ENCODE measurements around the gene NHEJ1.

Gene NHEJ1

DNA sequence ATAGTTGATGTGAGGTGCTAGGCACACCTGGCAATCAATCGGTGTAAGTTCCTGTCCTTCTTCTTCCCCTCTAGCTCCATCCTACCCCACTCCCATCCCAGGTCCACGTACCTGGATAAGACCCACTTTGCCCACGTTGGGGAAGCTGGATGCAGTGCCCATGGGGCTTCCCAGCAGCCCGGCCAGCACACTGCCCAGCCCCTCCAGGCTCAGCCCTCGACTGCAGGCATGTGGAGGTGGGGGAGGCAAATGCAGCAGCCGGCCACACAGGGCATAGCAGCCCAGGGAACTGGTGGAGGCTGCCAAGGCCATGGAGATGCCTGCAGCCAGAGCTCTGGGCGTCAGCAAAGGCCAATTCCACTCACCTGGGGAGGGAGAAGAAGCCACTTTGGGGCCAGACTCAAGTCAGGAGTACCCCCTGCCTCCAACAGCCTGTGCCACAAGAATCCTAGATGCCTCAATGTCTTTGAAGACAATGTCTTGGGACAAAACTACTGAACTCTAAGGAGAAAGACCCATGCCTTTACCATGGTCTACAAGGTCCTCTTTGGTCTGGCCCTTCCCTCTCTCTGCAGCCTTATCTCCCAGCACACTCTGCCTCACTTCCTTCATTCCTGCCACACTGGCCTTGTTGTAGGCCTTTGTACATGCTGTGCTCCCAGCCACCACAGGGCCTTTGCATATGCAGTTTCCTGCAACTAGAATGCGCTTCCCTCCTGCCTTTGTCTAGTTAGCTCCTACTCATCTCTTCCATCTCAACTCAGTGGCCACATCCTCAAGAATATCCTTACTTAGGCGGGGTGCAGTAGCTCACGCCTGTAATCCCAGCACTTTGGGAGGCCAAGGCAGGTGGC, 4.7 kb upstream of the NHEJ1 start:
- DNase-seq (ENCODE audit: low read depth) = no peak

DNA sequence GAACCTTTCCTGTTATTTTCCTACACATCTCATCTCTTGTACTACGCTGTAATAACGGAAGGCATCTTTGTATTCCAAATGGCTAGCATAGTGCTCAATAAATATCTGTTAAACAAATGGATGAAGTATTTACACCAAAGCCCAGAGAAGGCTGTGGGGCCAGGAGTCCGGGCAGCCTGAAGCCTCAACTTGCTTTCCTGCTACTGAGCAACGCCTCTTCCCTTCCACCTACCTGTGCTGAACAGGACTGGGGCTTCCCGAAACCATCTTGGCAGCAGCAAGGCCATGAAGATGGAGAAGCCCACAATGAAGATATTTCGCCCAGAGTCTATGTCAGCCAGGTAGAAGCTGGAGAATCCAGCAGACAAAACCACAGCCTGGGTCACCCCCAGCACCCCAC, 2.5 kb upstream of the NHEJ1 start:
- DNase-seq (ENCODE audit: low read depth) = no peak

DNA sequence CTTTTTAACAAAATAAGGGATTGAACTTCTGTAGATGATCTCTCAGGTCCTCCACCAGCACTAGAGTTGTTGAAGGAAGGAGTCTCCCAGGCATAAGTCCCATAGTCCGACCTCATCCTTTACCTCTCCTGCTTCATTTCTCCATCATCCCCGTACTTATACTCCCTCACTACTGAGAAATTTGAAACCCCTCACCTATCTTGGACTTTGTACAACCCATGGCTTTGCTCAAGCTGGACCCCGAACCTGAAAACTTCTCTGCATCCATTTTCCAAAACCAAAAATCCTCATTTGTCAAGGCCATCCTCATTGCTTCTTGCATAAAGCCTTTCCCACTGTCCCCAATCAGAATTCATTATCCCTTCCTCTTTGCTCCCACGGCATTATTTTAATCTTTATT, 482 bp upstream of the NHEJ1 start:
- no peak for DNase-seq (ENCODE audit: low read depth)

DNA sequence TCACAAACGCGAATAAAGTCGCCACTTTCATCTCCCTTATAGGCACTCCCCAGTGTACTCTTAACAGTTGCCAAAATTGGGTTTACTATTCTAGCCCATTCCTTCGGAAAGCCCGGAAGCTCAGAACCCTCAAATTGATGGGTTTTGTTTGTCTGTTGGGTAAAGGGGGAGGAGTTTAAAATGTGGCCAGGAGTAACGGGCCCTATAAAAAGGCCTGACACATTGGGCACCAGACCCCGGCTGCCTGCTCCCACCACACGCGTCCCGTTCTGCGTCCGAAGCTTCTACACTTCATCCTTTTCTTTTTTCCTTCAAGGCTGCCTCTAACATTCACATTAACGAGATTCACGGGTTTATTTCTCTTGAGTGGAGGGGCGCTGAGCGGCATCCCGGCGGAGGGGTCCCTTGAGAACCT, 837 bp downstream of the NHEJ1 start:
- DNase-seq (ENCODE audit: low read depth) = peak; percentile 17

DNA sequence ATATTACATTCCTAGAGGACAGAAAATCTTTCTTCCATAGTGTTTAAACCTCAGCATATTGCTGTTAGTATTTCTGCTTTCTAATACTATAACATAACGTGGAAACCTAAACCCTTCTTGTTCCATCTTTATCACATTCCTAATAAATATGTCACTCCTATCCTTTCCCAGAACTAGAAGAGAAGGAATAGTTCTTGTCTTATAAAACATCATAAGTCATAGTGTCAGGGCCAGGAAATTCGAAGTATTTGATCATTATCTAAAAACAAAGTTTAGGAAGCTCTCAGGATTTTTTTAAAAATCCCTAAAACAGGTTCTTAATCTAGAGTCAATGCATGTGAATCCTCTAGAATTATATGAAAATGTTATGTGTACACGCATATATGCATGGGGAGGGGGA, 2.0 kb downstream of the NHEJ1 start:
- DNase-seq (ENCODE audit: low read depth) = peak; percentile 26

DNA sequence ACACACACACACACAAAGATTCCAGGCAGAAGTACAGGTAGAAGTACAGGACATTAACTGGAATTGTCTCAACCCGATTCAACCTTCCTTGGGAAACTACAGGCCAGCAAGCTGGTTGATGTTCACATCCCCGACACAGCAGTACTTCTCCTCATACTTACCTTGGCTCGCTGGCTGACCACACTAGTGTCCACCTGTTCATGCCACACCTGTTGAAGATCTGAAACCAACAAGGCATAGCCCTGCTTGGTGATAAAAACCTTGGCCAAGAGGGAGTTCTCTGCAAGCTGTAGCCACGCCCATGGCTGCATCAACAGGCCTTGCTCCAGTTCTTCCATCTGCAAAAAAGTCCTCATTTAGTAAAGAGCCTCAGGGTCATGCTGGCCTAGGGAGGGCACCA, 2.6 kb downstream of the NHEJ1 start:
- DNase-seq (ENCODE audit: low read depth) = no peak

DNA sequence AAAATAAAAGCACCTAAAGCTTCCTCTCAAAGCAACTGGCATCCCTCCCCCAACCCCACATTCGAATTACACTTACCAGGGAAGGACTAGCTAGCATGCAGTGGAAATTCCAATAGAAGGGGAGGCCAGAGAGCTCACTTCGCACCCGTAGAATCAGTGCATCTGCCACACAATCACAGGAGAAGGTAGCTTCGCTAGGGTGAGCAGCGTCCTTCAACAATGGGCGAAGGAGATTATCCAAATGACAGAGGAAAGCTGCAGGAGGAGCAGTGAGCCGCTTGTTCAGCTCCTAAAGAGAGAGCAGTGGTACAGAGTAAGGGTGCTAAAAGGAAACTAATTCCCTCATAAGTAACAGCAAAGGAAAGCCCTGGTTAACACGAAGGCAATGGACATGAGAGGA, 3.2 kb downstream of the NHEJ1 start:
- DNase-seq (ENCODE audit: low read depth) = no peak

DNA sequence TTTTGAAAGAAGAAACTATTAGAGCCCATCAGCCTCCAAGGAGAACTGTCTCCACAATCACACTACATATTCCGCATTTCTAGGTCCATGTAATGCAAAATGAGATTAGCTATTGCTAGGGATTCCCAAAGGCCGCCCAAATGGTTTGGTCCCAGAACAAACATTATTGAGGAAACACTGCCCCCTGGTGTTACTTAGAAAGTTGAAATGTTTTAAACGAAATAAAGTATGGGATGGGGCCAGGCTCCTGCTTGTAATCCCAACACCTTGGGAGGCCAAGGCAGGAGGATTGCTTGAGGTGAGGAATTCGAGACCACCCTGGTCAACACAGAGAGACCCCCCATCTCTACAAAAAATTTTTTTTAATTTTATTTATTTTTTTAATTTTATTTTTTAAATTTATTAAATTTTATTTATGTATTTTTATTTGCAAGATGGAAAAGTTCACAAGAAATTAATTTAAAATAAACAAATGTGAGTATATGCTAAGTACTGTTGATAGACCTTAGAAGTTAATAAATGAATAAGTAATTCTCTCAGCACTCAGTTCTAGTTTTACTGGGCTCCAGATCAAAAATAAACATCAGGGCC, 5.5 kb downstream of the NHEJ1 start:
- peak; percentile 82 for DNase-seq (ENCODE audit: low read depth)

DNA sequence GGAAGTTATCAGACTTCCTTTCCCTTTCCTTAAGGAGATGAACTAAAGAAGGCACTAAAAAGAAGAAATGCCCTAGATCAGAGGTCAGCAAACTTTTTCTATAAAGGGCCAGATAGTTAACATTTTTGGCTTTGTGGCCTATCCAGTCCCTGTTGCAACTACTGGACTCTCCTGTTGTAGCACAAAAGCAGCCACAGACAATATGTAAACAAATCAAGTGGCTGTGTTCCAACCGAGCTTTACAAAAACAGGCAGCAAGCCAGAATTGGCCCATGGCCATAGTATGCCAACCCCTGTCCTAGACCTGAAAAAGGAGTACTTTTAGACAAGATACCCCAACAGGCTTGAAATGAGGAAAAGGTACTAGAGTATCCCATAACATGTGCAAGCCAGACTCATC, 10.9 kb downstream of the NHEJ1 start:
- no peak for DNase-seq (ENCODE audit: low read depth)

DNA sequence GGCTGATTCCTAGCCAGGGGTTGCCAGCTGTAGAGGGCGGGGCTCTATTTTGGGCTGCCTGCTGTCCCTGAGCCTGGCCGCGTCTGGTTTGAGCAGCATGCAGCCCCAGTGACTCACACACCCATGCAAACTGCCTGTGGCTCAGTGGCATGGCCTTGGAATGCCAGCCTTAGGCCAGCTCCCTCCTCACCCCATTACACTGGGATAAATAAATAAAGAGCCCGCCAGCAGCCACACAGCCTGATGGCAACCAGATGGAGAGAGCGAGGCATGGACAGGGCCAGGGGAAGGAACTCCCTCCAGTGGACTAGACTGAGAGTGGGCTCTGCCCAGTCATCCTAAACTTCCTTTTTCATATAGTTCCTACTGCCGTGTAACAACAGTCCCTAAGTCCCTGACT, 18.3 kb downstream of the NHEJ1 start:
- peak; percentile 73 for DNase-seq (ENCODE audit: low read depth)

DNA sequence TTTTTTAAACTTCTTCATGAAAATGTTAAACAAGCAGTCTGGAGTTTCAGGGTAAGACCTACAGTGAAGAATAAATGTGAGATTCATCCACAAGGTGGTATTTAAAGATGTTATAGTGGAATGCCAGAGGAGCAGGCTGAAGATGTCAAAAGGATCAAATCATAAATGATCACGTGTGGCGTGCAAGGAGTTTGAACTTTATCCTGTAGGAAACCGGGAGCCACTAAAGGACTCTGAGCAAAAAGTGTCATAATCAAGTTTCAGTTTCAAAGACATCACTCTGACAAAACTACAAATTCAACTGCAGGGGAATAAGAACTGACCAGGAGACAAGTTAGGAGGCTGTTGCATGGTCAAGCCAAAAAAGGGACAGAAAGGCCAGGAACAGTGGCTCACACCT, 19.9 kb downstream of the NHEJ1 start:
- no peak for DNase-seq (ENCODE audit: low read depth)

DNA sequence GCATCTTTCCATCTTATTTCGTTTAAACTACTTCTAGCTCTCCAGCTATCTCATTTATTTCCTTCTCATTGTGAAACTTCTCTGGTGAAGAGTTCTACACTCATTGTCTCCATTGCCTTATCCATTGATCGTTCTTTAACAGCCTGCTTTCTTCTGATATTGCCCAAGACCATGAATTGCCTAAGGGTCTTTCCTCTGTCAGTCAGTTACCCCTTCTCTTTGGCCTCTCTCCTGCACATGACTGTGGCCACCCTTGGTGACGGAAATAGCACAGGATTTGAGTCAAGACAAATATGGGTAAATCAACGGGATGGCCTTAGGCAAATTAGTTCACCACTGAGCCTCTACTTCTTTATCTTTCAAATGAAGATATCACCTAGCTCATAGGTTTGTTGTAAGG, 26.6 kb downstream of the NHEJ1 start:
- no peak for DNase-seq (ENCODE audit: low read depth)

DNA sequence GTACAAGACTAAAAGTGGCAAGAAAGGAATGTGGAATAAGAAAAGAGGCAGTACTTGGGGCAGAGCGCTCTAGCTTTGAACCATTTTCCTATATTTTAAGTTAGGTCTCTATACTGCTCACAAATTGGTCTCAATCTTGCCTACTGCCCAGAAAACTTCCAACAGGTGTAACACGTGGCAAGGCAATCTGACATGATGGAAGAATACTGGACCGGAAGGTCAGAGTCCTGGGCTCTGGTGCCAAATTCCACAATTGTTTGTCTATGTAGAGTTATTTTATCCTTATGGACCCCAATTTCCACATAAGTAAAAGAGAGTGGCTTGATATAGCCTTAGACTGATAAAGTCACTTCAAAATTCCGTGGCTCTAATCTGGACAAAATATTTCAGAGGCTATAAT, 28.9 kb downstream of the NHEJ1 start:
- DNase-seq (ENCODE audit: low read depth) = no peak

DNA sequence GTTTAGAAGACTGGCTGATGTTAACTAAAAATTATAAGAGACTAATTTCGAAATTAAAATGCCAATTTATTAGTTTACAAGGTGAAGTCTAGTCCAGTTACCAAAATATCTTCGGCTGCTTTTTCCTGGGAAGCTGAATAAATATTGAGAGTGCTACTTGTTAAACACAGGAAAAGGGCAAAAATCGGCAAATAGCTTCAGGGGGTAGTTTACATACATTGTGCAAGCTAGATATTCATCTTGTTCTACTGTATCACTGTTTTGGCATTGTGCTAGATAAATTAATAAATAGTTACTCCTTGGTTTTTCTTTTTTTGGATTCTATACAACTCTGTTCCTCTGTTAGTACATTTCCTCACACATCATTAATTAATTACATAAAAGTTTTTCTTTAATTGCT, 29.3 kb downstream of the NHEJ1 start:
- no peak for DNase-seq (ENCODE audit: low read depth)

DNA sequence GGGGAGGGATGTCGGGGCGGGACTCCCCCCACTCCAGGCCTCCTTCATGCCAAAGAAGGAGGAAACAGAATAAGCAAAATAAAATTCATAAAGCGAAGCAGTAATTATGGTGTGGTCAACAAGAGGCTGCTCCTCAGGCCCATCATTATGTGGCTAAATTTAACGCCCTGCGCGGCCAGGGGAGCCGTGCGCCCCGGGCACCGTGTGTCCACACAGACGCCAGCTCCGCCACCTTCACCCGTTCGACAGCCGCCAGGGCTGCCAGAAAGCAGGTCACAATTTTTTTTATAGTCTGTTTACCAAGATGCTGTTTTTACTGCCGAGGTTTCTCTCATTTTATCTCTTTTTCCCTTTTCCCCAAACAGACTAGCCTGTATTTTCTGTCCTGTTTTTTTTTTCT, 31.0 kb downstream of the NHEJ1 start:
- no peak for DNase-seq (ENCODE audit: low read depth)

DNA sequence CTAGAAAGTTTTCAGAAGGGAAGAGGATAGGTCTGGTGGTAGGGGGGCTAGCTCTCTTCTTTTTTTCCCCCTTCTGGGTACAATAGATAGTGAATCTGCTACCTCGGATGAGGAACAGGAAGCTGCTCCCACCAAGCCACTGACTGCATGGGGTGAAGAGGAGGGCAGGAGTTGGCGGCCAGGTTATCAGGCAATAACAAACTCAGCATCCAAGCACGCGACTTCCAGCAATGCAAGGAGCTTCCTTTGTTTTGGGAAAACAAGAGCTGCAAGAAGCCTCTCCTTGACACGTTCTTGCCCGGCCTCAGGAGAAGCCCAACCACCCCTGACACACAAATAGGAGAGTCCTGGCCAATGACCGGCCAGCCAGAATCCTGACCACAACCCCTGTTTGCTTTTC, 32.2 kb downstream of the NHEJ1 start:
- no peak for DNase-seq (ENCODE audit: low read depth)

DNA sequence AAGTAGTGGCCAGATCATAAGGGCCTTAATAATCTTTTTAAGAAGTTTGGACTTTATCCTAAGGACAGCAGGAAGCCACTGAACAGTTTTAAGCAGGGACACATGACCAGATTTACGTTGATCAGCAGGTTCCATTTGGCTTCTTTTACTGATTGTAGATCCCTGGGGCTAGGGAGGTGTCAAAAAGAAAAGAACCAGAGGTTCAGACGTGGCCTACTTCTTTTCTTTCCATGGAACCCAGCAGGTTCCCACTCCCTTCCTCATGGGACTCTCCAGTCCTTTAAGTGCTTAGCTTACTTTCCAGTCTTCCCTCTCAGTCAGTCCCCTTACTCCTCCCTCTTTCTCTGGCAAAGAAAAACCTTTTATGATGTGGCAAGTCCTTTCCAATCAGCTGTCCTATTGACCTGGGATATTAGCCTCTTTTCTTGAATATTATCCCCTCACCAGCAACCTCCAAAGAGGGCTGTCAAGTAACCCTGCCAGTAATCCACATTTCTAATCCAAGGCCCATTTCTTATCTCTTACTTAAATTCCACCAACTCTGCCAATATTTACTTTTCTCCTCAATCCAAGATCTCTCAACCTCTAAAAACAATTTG, 33.5 kb downstream of the NHEJ1 start:
- DNase-seq (ENCODE audit: low read depth) = no peak

DNA sequence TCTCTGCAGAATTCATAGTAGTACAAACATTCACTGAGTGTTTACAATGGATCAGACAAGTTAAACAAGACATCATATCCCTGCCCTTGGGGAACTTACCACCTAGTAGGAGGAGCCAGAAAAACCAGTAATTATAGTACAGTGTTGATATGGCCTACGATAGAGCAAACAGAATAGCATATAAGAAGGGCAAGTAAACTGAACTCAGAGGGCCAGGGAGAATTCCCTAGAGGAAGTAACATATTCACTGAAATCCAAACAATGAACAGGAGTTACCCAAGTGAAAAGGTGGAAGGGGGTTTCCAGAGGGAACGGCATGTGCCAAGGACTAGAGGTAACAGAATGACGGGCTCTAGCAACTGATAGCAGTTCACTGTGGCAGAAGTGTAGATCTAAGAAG, 34.1 kb downstream of the NHEJ1 start:
- DNase-seq (ENCODE audit: low read depth) = no peak

DNA sequence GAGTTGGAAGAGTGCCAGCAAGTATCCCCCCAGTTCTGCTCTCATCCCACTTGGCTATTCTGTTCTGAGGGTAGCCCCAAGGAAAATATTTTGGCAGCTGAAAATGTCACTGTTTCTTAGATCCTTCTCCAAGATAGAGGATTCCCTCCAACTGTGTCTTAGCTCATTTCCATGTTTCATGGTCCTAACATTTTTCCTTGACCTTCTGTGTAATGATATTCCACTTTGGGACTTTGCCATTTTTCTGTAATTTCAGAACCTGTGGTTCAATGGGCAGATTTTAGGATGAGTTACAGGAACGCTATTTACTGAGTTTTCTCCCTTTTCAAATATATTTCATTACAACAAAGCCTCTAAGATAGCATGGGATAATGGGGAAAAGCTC, 34.7 kb downstream of the NHEJ1 start:
- DNase-seq (ENCODE audit: low read depth) = no peak

DNA sequence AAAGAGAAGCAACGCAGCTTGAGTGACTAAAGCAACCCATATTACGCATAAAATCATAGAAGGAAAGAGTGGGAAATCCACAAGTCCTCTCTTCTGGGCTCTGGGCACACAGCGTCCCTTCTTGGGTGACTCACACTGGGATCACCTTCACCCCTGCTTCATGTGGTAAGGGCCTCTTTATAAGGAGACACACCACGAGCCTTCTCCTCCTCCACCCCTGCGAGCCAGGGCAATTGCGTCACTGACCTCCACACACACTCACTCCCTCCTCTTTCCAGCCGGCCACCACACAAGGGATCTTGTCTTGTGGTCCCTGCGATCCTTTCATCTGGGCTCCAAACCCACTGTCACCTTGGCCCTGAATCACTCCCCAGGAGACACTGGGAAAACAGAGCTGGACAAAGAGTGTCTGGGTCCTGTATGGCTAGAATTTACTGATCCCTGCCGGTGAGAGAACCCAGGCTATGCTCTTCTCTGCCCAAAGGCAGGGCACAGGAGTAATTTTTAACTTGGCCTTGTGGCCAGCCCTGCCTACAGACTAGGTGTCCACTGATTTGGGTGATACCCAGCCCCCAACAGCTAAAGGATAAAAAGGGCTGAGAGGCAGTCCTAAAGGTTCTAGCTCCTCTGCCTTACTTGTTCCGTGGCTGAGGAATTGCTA, 35.3 kb downstream of the NHEJ1 start:
- DNase-seq (ENCODE audit: low read depth) = peak; percentile 95

DNA sequence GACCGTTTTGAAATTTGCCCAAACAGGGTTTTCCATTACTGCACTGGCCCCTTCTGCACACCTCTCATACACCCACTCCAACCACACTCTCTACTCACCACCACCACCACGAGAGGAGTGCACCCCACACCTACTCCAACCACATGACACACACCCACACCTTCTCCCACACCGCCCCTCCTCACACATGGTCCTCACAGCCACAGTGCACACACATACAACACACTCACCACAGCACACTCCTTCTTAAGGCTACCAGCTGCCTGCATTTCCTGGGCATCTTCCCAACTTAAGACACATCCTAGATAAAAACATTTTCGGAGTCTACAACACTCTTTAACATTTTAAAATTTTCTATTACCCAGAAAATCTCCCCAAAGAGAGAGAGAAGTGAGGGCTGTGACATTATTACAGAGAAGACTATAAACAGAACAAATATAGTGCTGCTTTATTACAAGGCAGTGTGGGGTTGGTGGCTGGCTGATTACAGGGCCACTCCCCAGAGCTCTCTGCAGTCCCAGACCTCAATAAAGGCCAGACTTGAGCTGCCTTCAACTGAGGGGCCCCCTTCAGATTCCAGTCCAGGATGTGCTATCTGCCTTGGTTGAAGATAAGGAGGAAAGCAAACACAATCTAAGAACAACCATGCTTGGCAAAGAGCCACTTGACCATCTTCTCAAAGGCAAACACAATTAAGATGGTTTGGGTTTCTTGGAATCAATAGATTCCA, 36.1 kb downstream of the NHEJ1 start:
- DNase-seq (ENCODE audit: low read depth) = no peak

DNA sequence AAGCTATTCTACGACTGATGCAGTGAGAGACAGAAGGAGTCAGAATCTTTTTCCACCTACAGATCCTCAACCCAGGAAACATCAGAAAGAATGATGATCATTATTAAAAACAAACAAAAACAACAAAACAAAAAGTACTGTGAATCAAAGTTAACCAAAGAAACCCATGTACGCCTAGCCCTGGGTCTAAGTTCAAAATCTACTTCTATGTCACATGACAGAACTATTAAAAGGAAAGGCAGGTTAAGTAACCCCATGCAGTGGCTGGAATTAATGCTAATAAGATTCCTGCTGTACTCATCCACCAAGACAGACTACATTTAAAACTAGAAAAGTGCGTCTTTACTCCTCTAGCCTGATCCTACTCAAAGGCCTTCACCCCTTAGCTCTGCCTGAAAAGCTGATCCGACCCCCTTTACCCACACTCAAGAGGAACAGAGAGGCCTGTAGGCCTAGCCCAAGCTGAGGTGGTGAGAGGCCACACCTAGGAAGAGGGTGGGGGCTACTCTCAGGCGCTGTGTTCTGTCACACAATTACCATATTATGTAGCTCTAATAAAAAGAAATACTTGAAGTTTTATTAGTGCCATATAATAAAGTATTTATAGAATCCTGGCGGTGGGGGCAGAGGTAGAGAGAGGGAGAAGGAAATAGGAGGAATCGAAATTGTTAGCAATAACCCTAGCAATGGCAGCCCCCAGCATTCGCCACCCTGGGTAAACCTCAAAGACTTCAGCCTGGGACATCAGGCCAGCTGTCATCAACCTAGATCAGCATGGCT, 37.1 kb downstream of the NHEJ1 start:
- no peak for DNase-seq (ENCODE audit: low read depth)
